Endodermal cell (in vitro differentiated cells): Measurements from ENCODE around the gene DAPK2. TPM values are rescaled to one million over a fixed set of nuclear protein-coding genes. Genes with fewer than 3 reads are reported as not detected.
A peak's percentile ranks its signal among the peaks of the same experiment; 100 is the strongest.

Experiments
- DNase-seq: peaks from one replicate; pipeline ENCODE4 v3.0.0-alpha.2; 2017
- H3K27ac ChIP-seq: 2 replicates; pipeline ENCODE4 v1.5.1; 2013; ENCODE audit warnings: mild to moderate bottlenecking, low read depth, low read length, moderate library complexity
- H3K27me3 ChIP-seq: 2 replicates; pipeline ENCODE4 v1.6.1; 2013; ENCODE audit warnings: mild to moderate bottlenecking, low read length, moderate library complexity; ENCODE audit not compliant: insufficient read depth, control insufficient read depth, poor library complexity, severe bottlenecking
- H3K36me3 ChIP-seq: 2 replicates; pipeline ENCODE4 v1.7.0; 2013; ENCODE audit warnings: mild to moderate bottlenecking, low read length, moderate library complexity; ENCODE audit not compliant: control insufficient read depth, insufficient read depth
- H3K4me1 ChIP-seq: one replicate; pipeline ENCODE4 v1.7.0; 2013; ENCODE audit warnings: low read length; ENCODE audit not compliant: control insufficient read depth, insufficient read depth
- H3K4me3 ChIP-seq: 2 replicates; pipeline ENCODE4 v1.5.1; 2013; ENCODE audit warnings: mild to moderate bottlenecking, low read length, moderate library complexity
- H3K9ac ChIP-seq: 2 replicates; pipeline ENCODE4 v1.6.1; 2013; ENCODE audit warnings: mild to moderate bottlenecking, low read length, moderate library complexity; ENCODE audit not compliant: poor library complexity, severe bottlenecking; ENCODE audit errors: extremely low read depth
- H3K9me3 ChIP-seq: 2 replicates; pipeline ENCODE4 v1.6.1; 2013; ENCODE audit warnings: mild to moderate bottlenecking, low read length, moderate library complexity; ENCODE audit not compliant: control insufficient read depth
- H3K27ac Mint-ChIP-seq: 2 replicates; pipeline ENCODE4 v1.8.0; 2020; ENCODE audit warnings: mixed read lengths
- H3K27me3 Mint-ChIP-seq: 2 replicates; pipeline ENCODE4 v1.8.0; 2021; ENCODE audit warnings: mild to moderate bottlenecking, mixed read lengths; ENCODE audit not compliant: insufficient read depth
- H3K36me3 Mint-ChIP-seq: 2 replicates; pipeline ENCODE4 v1.8.0; 2020; ENCODE audit warnings: low read depth, mixed read lengths
- H3K4me1 Mint-ChIP-seq: 2 replicates; pipeline ENCODE4 v1.8.0; 2020; ENCODE audit warnings: mixed read lengths
- H3K4me3 Mint-ChIP-seq: 2 replicates; pipeline ENCODE4 v1.8.0; 2020; ENCODE audit warnings: mild to moderate bottlenecking, moderate library complexity, mixed read lengths
- H3K9me3 Mint-ChIP-seq: 2 replicates; pipeline ENCODE4 v1.8.0; 2020; ENCODE audit warnings: mild to moderate bottlenecking, mixed read lengths
- CTCF ChIP-seq: fragments of 200-600 bp; sonication (generic); conservative IDR thresholded peaks from 2 replicates; pipeline ENCODE4 v1.5.0; 2021; ENCODE audit warnings: antibody characterized with exemption, mild to moderate bottlenecking
- WGBS, 2 experiments: methylation state at CpG; one replicate each; pipeline versions ENCODE4 v1.1.5 to v1.1.7; 2013; ENCODE audit warnings: missing lambda C conversion rate in 2 of 2, mixed read lengths in 1 of 2; ENCODE audit not compliant: insufficient coverage in 1 of 2, insufficient read length in 1 of 2; 5-methylcytosine and 5-hydroxymethylcytosine counted together
- total RNA-seq, 2 donors: library from RNA; stranded (reverse); fragmentation: NEBNext Ultra II Directional in 1 of 2; extraction: Animal tissue kit (Norgen Biotek cat#: 25700) in 1 of 2; gene quantifications; 2 replicates in 1 of 2; 3 replicates in 1 of 2; pipeline ENCODE4 v1.2.1, GENCODE V29; 2021

Gene DAPK2
- total RNA-seq, 2 donors from 2014 or later: 2.4 to 2.6 TPM

- Histone ChIP-seq H3K27me3 (no peaks in the 10 kb centered on the region), H3K9me3 (no peaks in the 10 kb centered on the region), H3K27ac (no peak overlapping the region), H3K4me3 (no peak overlapping the region), H3K9ac (no peak overlapping the region), H3K4me1 (no peaks in the 10 kb centered on the region), H3K36me3 (peaks cover 33% of the 10 kb centered on the region)
- Mint-ChIP-seq H3K4me3 (no peak overlapping the region), H3K27me3 (no peaks in the 10 kb centered on the region), H3K4me1 (no peaks in the 10 kb centered on the region), H3K27ac (no peak overlapping the region), H3K36me3 (peaks cover 19% of the 10 kb centered on the region), H3K9me3 (no peaks in the 10 kb centered on the region)
- 93 to 98% methylated on average over 2 to 3 of the region's 3 CpGs for WGBS, 2 experiments
- no peak for DNase-seq
- TF ChIP-seq CTCF: no peak
Observed at GRCh38 chr15:64070106-64070505, 23.8 kb upstream of the DAPK2 start.

- Histone ChIP-seq H3K36me3 (peaks cover 20% of the 10 kb centered on the region), H3K9ac (no peak overlapping the region), H3K9me3 (no peaks in the 10 kb centered on the region), H3K27ac (no peak overlapping the region), H3K27me3 (no peaks in the 10 kb centered on the region), H3K4me1 (no peaks in the 10 kb centered on the region), H3K4me3 (no peak overlapping the region)
- Mint-ChIP-seq H3K4me1 (no peaks in the 10 kb centered on the region), H3K4me3 (no peak overlapping the region), H3K36me3 (peaks cover 16% of the 10 kb centered on the region), H3K9me3 (no peaks in the 10 kb centered on the region), H3K27ac (no peak overlapping the region), H3K27me3 (no peaks in the 10 kb centered on the region)
- no peak for TF ChIP-seq CTCF
- 79 to 94% methylated on average over 2 to 4 of the region's 4 CpGs for whole genome bisulfite sequencing, 2 experiments
- DNase-seq: no peak
Observed at GRCh38 chr15:64068133-64068532, 21.8 kb upstream of the DAPK2 start.

GRCh38 chr15:64067564-64068030, 21.3 kb upstream of the DAPK2 start:
- peaks cover 20% of the 10 kb centered on the region for H3K36me3 ChIP-seq
- no peak overlapping the region for H3K27ac ChIP-seq
- peak; percentile 93 for DNase-seq
- no peak overlapping the region for H3K4me3 ChIP-seq
- Mint-ChIP-seq H3K27ac (no peak overlapping the region), H3K27me3 (no peaks in the 10 kb centered on the region), H3K4me3 (no peak overlapping the region), H3K36me3 (peaks cover 12% of the 10 kb centered on the region), H3K9me3 (no peaks in the 10 kb centered on the region), H3K4me1 (no peaks in the 10 kb centered on the region)
- H3K9ac ChIP-seq: no peak overlapping the region
- WGBS, 2 experiments: 39 to 56% methylated on average over 6 to 11 of the region's 11 CpGs
- H3K27me3 ChIP-seq: no peaks in the 10 kb centered on the region
- TF ChIP-seq CTCF: peak; percentile 89
- no peaks in the 10 kb centered on the region for H3K9me3 ChIP-seq
- H3K4me1 ChIP-seq: no peaks in the 10 kb centered on the region
